B cell (primary cell): ENCODE measurements around the gene KCNJ4. TPM values are rescaled to one million over a fixed set of nuclear protein-coding genes. Genes with fewer than 3 reads are reported as not detected.
A peak's percentile ranks its signal among the peaks of the same experiment; 100 is the strongest.

ENCODE experiments used
- ATAC-seq: fragments of 200-7000 bp; cut with Tn5 transposase; one replicate; pipeline ENCODE4 v1.10.0; 2021; ENCODE audit warnings: low read depth, mild to moderate bottlenecking, moderate number of reproducible peaks, moderate library complexity
- CTCF ChIA-PET: fragments of 350-600 bp; sonication (Branson Sonifier 250); formaldehyde crosslinking; loops from one replicate; lab custom pipeline; 2021; ENCODE audit warnings: antibody characterized with exemption, inconsistent platforms; lab: Charles Lee
- POLR2A ChIA-PET: fragments of 350-600 bp; sonication (Branson Sonifier 250); formaldehyde crosslinking; loops from one replicate; lab custom pipeline; 2021; ENCODE audit warnings: antibody characterized with exemption; lab: Charles Lee
- DNase-seq: peaks from one replicate; pipeline ENCODE4 v3.0.0; 2013
- H2AFZ ChIP-seq: 2 replicates; pipeline ENCODE4 v1.6.1; 2012; ENCODE audit warnings: mild to moderate bottlenecking, low read depth, low read length; ENCODE audit not compliant: insufficient read depth, poor library complexity, severe bottlenecking
- H3K27ac ChIP-seq, 2 donors: 1 replicate in 1 of 2; 2 replicates in 1 of 2; pipeline ENCODE4 v1.5.1; 2012 to 2013; ENCODE audit warnings: low read length in 2 of 2, mild to moderate bottlenecking in 2 of 2, moderate library complexity in 1 of 2
- H3K27me3 ChIP-seq, 4 experiments: fragments of 200-600 bp in 1 of 4; sonication (generic) in 1 of 4; replicated peaks in 1 of 4; 1 replicate in 2 of 4; 2 replicates in 2 of 4; pipeline versions ENCODE4 v1.6.1 to v1.7.0; 2013 to 2016; ENCODE audit warnings: low read length in 3 of 4, mild to moderate bottlenecking in 2 of 4, mixed read lengths in 1 of 4, moderate library complexity in 1 of 4; ENCODE audit not compliant: insufficient read depth in 4 of 4, control insufficient read depth in 3 of 4; ENCODE audit errors: control extremely low read depth in 1 of 4
- H3K36me3 ChIP-seq, 2 experiments: replicated peaks in 1 of 2; 1 replicate in 1 of 2; 2 replicates in 1 of 2; pipeline versions ENCODE4 v1.6.1 to v1.7.1; 2013; ENCODE audit warnings: low read length in 1 of 2; ENCODE audit not compliant: insufficient read depth in 2 of 2, control insufficient read depth in 1 of 2; ENCODE audit errors: control extremely low read depth in 1 of 2, extremely low read depth in 1 of 2
- H3K4me1 ChIP-seq, 2 donors: fragments of 200-600 bp in 1 of 2; sonication (generic) in 1 of 2; 1 replicate in 1 of 2; 2 replicates in 1 of 2; pipeline versions ENCODE4 v1.5.1 to v1.6.1; 2013 to 2017; ENCODE audit warnings: low read length in 2 of 2; ENCODE audit not compliant: control insufficient read depth in 2 of 2, insufficient read depth in 2 of 2
- H3K4me2 ChIP-seq: replicated peaks from 2 replicates; pipeline ENCODE3; 2012; ENCODE audit warnings: mild to moderate bottlenecking, low read depth, low read length; ENCODE audit not compliant: poor library complexity, severe bottlenecking
- H3K4me3 ChIP-seq, 5 experiments: fragments of 200-600 bp in 1 of 5; sonication (generic) in 1 of 5; 1 replicate in 3 of 5; 2 replicates in 2 of 5; pipeline versions ENCODE4 v1.5.1 to v1.7.0; 2011 to 2016; ENCODE audit warnings: low read length in 4 of 5, mild to moderate bottlenecking in 4 of 5, low read depth in 2 of 5, control low read depth in 1 of 5, moderate library complexity in 1 of 5; ENCODE audit not compliant: insufficient read depth in 1 of 5; ENCODE audit errors: control extremely low read depth in 1 of 5, extremely low read depth in 1 of 5
- H3K79me2 ChIP-seq: fragments of 200-600 bp; sonication (generic); one replicate; pipeline ENCODE4 v1.6.0; 2016; ENCODE audit warnings: low read length; ENCODE audit not compliant: control insufficient read depth, insufficient read depth
- H3K9ac ChIP-seq: fragments of 200-600 bp; sonication (generic); 2 replicates; pipeline ENCODE4 v1.6.1; 2017; ENCODE audit warnings: mild to moderate bottlenecking, low read length, moderate library complexity
- H3K9me3 ChIP-seq, 3 donors: one replicate each; pipeline versions ENCODE4 v1.6.1 to v1.7.1; 2013; ENCODE audit warnings: low read length in 2 of 3; ENCODE audit not compliant: control insufficient read depth in 2 of 3, insufficient read depth in 1 of 3; ENCODE audit errors: control extremely low read depth in 1 of 3
- H4K20me1 ChIP-seq: 2 replicates; pipeline ENCODE4 v1.6.0; 2012; ENCODE audit warnings: mild to moderate bottlenecking, low read length; ENCODE audit not compliant: insufficient read depth, control insufficient read depth, poor library complexity, severe bottlenecking
- H3K27ac Mint-ChIP-seq: one replicate; pipeline ENCODE4 v1.8.0; 2021; ENCODE audit warnings: mixed read lengths
- H3K27me3 Mint-ChIP-seq: one replicate; pipeline ENCODE4 v1.8.0; 2021; ENCODE audit warnings: mixed read lengths
- H3K4me1 Mint-ChIP-seq: one replicate; pipeline ENCODE4 v1.8.0; 2021; ENCODE audit warnings: mixed read lengths
- H3K4me3 Mint-ChIP-seq: one replicate; pipeline ENCODE4 v1.8.0; 2021; ENCODE audit warnings: mixed read lengths
- H3K9me3 Mint-ChIP-seq: one replicate; pipeline ENCODE4 v1.8.0; 2022; ENCODE audit warnings: mixed read lengths; ENCODE audit not compliant: insufficient read depth
- EZH2 ChIP-seq: IDR thresholded peaks from 2 replicates; pipeline ENCODE4 v1.6.1; 2012; ENCODE audit warnings: borderline replicate concordance, low read depth, mild to moderate bottlenecking, moderate library complexity, low read length; ENCODE audit not compliant: insufficient read depth, poor library complexity, severe bottlenecking
- WGBS: methylation state at CpG from one replicate; pipeline ENCODE4 v1.1.5; 2013; ENCODE audit warnings: missing lambda C conversion rate; ENCODE audit not compliant: insufficient coverage; 5-methylcytosine and 5-hydroxymethylcytosine counted together
- intact Hi-C: fragments of 100-400 bp; cut with micrococcal nuclease; formaldehyde crosslinking; loops from one replicate; pipeline ENCODE4 v1.10.0; 2022
- polyA plus RNA-seq: library from polyadenylated mRNA; depleted of rRNA; stranded (reverse); fragments of >200 nt; gene quantifications from 2 replicates; pipeline ENCODE4 v1.2.3, GENCODE V29; 2012
- total RNA-seq, 2 donors: library from RNA; stranded (reverse); fragments of 120-200 nt in 1 of 2; gene quantifications; 1 replicate in 1 of 2; 2 replicates in 1 of 2; pipeline versions ENCODE4 v1.2.3 to v1.2.4, GENCODE V29; 2013 to 2022
- TF ChIP-seq, protein P1 (sequence below): fragments of 200-600 bp; IDR thresholded peaks from one replicate; pipeline ENCODE4 v1.8.0; 2022; ENCODE audit warnings: antibody characterized with exemption, mild to moderate bottlenecking

The KCNJ4 gene
- total and polyA plus RNA-seq, 2 donors (not counting 1 experiment from before 2014, with no cell fraction given) = not detected

DNA sequence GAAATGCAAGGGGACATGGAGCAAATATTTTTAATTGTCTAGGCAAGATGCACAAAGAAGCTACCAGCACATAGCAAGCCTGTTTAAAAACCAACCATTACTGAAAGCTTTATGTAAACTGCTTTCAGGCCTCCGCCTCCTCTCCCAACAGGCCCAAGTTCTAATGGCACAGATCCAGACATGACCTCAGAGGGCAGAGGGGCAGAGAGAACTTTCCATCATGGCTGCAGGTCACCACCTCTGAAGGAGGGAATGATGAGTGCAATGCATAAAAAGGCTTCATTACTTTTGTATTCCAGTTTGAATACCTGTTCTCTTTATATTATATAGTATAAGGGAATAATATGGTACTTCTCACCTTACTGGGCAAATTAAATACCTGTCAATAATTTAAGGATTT lies 35.9 kb upstream of the KCNJ4 start:
- H3K79me2 ChIP-seq = peaks cover 32% of the 10 kb centered on the region
- no CpG with 5 or more reads among the region's 1 CpG for WGBS
- DNase-seq = no peak
- no peak for ATAC-seq
- H3K9me3 ChIP-seq = no peaks in the 10 kb centered on the region
- intact Hi-C loops = no loop called here
- Mint-ChIP-seq H3K4me3 (no peak overlapping the region), H3K27ac (no peak overlapping the region), H3K27me3 (no peaks in the 10 kb centered on the region), H3K9me3 (no peaks in the 10 kb centered on the region), H3K4me1 (peaks cover 2% of the 10 kb centered on the region)
- H4K20me1 ChIP-seq = peaks cover 70% of the 10 kb centered on the region
- POLR2A ChIA-PET = interaction anchor here (0.9 kb wide), 1 partner anchor 12 kb away, joined by 3 read pairs; no protein-coding TSS in a partner anchor
- H3K9ac ChIP-seq = no peak overlapping the region
- H2AFZ ChIP-seq = no peak overlapping the region
- peaks cover 2 to 93% of the 10 kb centered on the region in 2 experiments for H3K36me3 ChIP-seq
- no peak overlapping the region for H3K4me2 ChIP-seq
- CTCF ChIA-PET = interaction anchor here (0.6 to 2.2 kb wide), 4 partner anchors 11 to 190 kb away, joined by 3 to 7 read pairs (median 5); no protein-coding TSS in a partner anchor
- H3K4me1 ChIP-seq = no peaks in the 10 kb centered on the region
- TF ChIP-seq, protein P1, sequence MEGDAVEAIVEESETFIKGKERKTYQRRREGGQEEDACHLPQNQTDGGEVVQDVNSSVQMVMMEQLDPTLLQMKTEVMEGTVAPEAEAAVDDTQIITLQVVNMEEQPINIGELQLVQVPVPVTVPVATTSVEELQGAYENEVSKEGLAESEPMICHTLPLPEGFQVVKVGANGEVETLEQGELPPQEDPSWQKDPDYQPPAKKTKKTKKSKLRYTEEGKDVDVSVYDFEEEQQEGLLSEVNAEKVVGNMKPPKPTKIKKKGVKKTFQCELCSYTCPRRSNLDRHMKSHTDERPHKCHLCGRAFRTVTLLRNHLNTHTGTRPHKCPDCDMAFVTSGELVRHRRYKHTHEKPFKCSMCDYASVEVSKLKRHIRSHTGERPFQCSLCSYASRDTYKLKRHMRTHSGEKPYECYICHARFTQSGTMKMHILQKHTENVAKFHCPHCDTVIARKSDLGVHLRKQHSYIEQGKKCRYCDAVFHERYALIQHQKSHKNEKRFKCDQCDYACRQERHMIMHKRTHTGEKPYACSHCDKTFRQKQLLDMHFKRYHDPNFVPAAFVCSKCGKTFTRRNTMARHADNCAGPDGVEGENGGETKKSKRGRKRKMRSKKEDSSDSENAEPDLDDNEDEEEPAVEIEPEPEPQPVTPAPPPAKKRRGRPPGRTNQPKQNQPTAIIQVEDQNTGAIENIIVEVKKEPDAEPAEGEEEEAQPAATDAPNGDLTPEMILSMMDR = no peak
- TF ChIP-seq EZH2 = no peak
- no peaks in the 10 kb centered on the region for H3K27me3 ChIP-seq
- no peak overlapping the region for H3K4me3 ChIP-seq
- H3K27ac ChIP-seq = no peak overlapping the region

DNA sequence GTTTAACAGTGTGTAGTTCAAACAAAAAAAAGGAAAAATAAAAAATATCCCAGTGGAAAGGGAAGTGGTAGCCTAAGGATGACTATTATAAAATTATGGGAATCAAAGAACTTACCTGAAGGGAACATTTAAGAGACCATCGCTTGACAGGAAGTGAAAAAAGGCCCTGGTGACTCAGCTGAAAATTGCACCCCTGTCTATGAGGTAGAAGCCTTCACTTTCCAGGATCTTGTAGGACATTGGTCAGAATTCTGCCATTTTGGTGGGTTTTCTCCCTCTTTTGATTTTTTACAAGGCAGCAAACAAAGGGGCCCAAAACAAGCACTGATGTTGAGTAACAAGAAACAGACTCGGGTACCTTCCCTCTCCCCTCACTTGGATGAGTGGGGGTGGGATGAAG lies 35.5 kb upstream of the KCNJ4 start:
- no peak overlapping the region for H3K4me3 Mint-ChIP-seq
- ChIA-PET CTCF (interaction anchor here (0.6 to 2.2 kb wide), 5 partner anchors 8 to 191 kb away, joined by 3 to 7 read pairs (median 3); no protein-coding TSS in a partner anchor), POLR2A (interaction anchor here (0.9 to 1.1 kb wide), 2 partner anchors 8 to 12 kb away, joined by 3 read pairs; no protein-coding TSS in a partner anchor)
- peaks cover 2% of the 10 kb centered on the region for H3K4me1 Mint-ChIP-seq
- 20% methylated on average over 1 of the region's 2 CpGs for WGBS
- TF ChIP-seq, protein P1 = no peak
- no peak for TF ChIP-seq EZH2
- no peak overlapping the region for H3K4me3 ChIP-seq
- H3K27ac Mint-ChIP-seq = peak overlapping the region; percentile 10
- peak overlapping the region in 1 of 2 donors; percentile 15 for H3K27ac ChIP-seq
- H3K4me1 ChIP-seq = no peaks in the 10 kb centered on the region
- DNase-seq = no peak
- peaks cover 28% of the 10 kb centered on the region for H3K79me2 ChIP-seq
- H3K9me3 ChIP-seq = no peaks in the 10 kb centered on the region
- no peak overlapping the region for H3K9ac ChIP-seq
- H3K9me3 Mint-ChIP-seq = no peaks in the 10 kb centered on the region
- no peaks in the 10 kb centered on the region for H3K27me3 ChIP-seq
- no peak overlapping the region for H2AFZ ChIP-seq
- intact Hi-C loops = no loop called here
- H4K20me1 ChIP-seq = peaks cover 68% of the 10 kb centered on the region
- H3K4me2 ChIP-seq = no peak overlapping the region
- no peak for ATAC-seq
- H3K36me3 ChIP-seq = peaks cover 2 to 92% of the 10 kb centered on the region in 2 experiments
- H3K27me3 Mint-ChIP-seq = no peaks in the 10 kb centered on the region
